Dermis blood vessel endothelial cell (primary cell): ENCODE data around the gene MANBA. TPM values are rescaled to one million over a fixed set of nuclear protein-coding genes. Genes with fewer than 3 reads are reported as not detected.

Experiments
- DNase-seq: peaks from one replicate; pipeline ENCODE4 v3.0.0; 2010
- total RNA-seq: library from RNA; depleted of rRNA; stranded (reverse); fragments of >200 nt; gene quantifications from 2 replicates; pipeline ENCODE4 v1.2.3, GENCODE V29; 2014

MANBA gene
- total RNA-seq, 1 donor from 2014 or later, result 25.7 TPM

GRCh38 chr4:102586002-102586643, 174.6 kb downstream of the MANBA start:
- DNase-seq, result no peak

- DNase-seq, result no peak
Measured at GRCh38 chr4:102585329-102585728, 175.4 kb downstream of the MANBA start.

DNA sequence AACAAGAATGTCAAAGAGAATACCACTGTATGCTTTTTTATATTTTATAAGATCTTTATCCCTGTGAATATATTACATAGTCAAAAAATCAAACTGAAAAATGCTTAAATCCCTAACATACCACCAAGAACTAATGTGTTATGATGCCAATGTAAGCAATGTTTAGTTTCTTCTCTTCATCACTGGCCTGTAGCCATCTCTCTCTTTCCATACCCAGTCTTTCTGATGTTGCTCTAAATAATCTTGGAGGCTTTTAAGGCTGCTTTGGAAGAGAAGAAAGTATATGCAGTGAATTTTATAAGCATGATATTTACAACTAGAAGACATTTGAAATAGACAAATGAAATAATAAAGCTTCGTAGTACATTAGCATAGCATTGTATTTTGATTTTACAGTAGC, 176.7 kb downstream of the MANBA start:
- DNase-seq, result no peak

Other genes starting within 250 kb of the MANBA start
- gene UBE2D3, start 66.6 kb upstream of the MANBA start, total RNA-seq, result 313 and 433 TPM in 2 replicates
- gene CISD2, start 108.0 kb upstream of the MANBA start, total RNA-seq, result 22.2 and 23.0 TPM in 2 replicates